Peyer's patch (tissue), 4 donors: Measurements from ENCODE around the gene SLC9A1. TPM values are rescaled to one million over a fixed set of nuclear protein-coding genes. Genes with fewer than 3 reads are reported as not detected.

Experiments
- DNase-seq, 3 donors: peaks; one replicate each; pipeline ENCODE4 v3.0.0-alpha.2; 2017 to 2019
- H3K27ac ChIP-seq, 4 donors: fragments of 200-600 bp; sonication (generic); one replicate each; pipeline ENCODE4 v1.5.1; 2016 to 2019
- H3K27me3 ChIP-seq, 2 donors: fragments of 200-600 bp; sonication (generic); one replicate each; pipeline ENCODE4 v1.5.1; 2019
- H3K36me3 ChIP-seq, 3 donors: fragments of 200-600 bp; sonication (generic); one replicate each; pipeline ENCODE4 v1.5.1; 2016 to 2019
- H3K4me1 ChIP-seq, 4 donors: fragments of 200-600 bp; sonication (generic); one replicate each; pipeline ENCODE4 v1.5.1; 2016 to 2019
- H3K4me3 ChIP-seq, 4 donors: fragments of 200-600 bp; sonication (generic); 1 replicate in 3 of 4; 2 replicates in 1 of 4; pipeline ENCODE4 v1.5.1; 2016 to 2019; ENCODE audit warnings: mild to moderate bottlenecking in 1 of 4
- H3K9me3 ChIP-seq, 4 donors: fragments of 200-600 bp; sonication (generic); one replicate each; pipeline ENCODE4 v1.5.1; 2016 to 2019; ENCODE audit warnings: mild to moderate bottlenecking in 1 of 4
- POLR2A ChIP-seq, 2 donors: fragments of 450-650 bp; IDR thresholded peaks; one replicate each; pipeline ENCODE4 v1.5.1; 2017; ENCODE audit warnings: antibody characterized with exemption in 2 of 2, mild to moderate bottlenecking in 2 of 2, moderate library complexity in 2 of 2
- total RNA-seq, 4 donors: library from RNA; depleted of rRNA; stranded (reverse); fragments of >200 nt; gene quantifications; one replicate each; pipeline ENCODE4 v1.1.0, GENCODE V29; 2016
- TF ChIP-seq, protein P1 (sequence below), 6 experiments: fragments of 450-650 bp in 4 of 6; fragments of 200-600 bp in 2 of 6; sonication (generic) in 1 of 6; IDR thresholded peaks; one replicate each; pipeline ENCODE4 v1.5.1; 2017 to 2019; ENCODE audit warnings: antibody characterized with exemption in 6 of 6, mild to moderate bottlenecking in 3 of 6, moderate library complexity in 1 of 6

Gene SLC9A1
- total RNA-seq, 4 donors from 2014 or later: 5.8 to 68.3 (median 48.2) TPM

DNA sequence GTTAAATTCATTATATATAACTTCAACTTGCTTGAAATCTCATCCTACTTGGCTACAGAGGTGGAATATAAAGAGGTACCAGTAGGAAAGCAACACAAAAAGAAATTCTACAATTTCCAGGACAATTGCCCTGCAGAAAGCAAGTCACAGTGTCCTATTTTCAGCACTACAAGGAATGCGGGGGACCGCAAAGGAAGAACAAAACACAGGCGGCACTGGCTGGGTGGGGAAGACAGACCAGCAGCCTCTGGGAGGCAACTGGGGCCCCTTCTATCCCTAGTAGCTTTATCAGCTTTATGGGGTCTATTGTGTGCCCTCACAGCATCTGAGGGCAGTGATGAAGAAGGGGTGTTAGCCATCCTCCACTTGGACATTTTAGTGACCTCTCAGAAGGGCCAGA lies 30.5 kb downstream of the SLC9A1 start:
- Histone ChIP-seq H3K36me3 (no peaks in the 10 kb centered on the region), H3K27ac (peak overlapping the region in 1 of 4 donors; percentile 79), H3K9me3 (no peaks in the 10 kb centered on the region), H3K4me1 (peaks cover 0 to 21% (median 3%) of the 10 kb centered on the region in 4 donors), H3K27me3 (no peaks in the 10 kb centered on the region), H3K4me3 (no peak overlapping the region)
- TF ChIP-seq, protein P1, sequence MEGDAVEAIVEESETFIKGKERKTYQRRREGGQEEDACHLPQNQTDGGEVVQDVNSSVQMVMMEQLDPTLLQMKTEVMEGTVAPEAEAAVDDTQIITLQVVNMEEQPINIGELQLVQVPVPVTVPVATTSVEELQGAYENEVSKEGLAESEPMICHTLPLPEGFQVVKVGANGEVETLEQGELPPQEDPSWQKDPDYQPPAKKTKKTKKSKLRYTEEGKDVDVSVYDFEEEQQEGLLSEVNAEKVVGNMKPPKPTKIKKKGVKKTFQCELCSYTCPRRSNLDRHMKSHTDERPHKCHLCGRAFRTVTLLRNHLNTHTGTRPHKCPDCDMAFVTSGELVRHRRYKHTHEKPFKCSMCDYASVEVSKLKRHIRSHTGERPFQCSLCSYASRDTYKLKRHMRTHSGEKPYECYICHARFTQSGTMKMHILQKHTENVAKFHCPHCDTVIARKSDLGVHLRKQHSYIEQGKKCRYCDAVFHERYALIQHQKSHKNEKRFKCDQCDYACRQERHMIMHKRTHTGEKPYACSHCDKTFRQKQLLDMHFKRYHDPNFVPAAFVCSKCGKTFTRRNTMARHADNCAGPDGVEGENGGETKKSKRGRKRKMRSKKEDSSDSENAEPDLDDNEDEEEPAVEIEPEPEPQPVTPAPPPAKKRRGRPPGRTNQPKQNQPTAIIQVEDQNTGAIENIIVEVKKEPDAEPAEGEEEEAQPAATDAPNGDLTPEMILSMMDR (IDR thresholded peaks at IDR 0.05): no peak
- no peak for TF ChIP-seq POLR2A (IDR thresholded peaks at IDR 0.05)
- DNase-seq: no peak

DNA sequence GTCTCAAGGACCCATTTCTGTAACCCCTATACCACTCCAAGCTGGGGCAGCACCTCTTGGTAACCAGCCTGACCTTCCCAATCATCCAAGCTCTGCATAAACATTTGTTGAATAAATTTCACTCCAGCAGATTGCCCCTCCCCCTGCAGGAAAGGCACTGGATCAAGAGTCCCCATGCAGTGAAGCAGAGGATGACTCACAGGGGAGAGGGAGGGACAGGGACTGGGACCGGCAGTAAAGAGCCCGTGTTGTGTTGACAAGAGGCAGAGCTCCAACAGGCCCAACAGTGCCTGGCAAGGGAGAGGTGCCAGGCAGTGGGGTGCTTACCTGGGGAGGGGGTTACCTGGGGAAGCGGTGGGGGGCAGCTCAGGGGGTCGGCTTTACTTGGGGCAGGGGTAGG lies 32.3 kb downstream of the SLC9A1 start:
- Histone ChIP-seq H3K9me3 (no peaks in the 10 kb centered on the region), H3K4me3 (no peak overlapping the region), H3K27ac (peak overlapping the region in 3 of 4 donors; percentile 34 to 89 (median 79)), H3K36me3 (no peaks in the 10 kb centered on the region), H3K4me1 (peaks cover 0 to 32% (median 5%) of the 10 kb centered on the region in 4 donors), H3K27me3 (no peaks in the 10 kb centered on the region)
- TF ChIP-seq POLR2A (IDR thresholded peaks at IDR 0.05): peak in 1 of 2 donors; percentile 26
- TF ChIP-seq, protein P1 (IDR thresholded peaks at IDR 0.05): peak in 1 of 6 experiments; percentile 14
- DNase-seq: peak in 2 of 3 donors; percentile 79 to 91

DNA sequence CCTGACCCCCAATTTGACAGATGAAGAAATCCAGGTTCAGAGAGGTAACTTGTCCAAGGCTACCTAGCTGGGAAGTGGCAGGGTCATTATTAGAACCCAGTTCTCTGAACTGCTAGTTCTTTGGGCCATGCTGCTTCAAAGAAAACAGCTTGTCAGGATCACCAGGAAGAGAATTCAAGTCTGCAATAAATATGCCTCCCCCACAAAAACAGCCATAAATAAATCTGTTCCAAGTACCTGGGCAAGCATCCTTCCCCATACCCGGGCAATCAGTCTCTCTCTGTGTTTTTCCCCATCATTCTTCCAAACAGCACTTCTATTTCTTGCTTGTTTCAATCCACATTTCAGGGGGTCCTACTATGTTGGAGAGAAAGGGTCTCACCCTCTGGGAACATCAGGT lies 34.1 kb downstream of the SLC9A1 start:
- no peak for DNase-seq
- Histone ChIP-seq H3K36me3 (no peaks in the 10 kb centered on the region), H3K4me3 (no peak overlapping the region), H3K9me3 (no peaks in the 10 kb centered on the region), H3K27ac (peak overlapping the region in 1 of 4 donors; percentile 82), H3K4me1 (peaks cover 0 to 50% (median 13%) of the 10 kb centered on the region in 4 donors), H3K27me3 (no peaks in the 10 kb centered on the region)
- TF ChIP-seq POLR2A (IDR thresholded peaks at IDR 0.05): no peak
- TF ChIP-seq, protein P1 (IDR thresholded peaks at IDR 0.05): no peak

DNA sequence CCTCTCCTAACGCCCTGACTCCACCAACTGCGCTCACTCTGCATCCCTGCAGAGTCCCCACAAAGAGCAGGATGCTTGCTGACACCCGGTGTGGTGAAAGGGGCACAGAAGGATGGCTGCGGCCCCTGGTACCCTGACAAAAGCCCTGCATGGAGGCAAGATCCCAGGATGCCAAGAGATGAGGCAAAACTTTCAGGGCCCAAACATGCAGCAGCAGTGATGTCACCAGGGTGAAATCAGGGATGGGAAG lies 36.6 kb downstream of the SLC9A1 start:
- Histone ChIP-seq H3K4me1 (peaks cover 0 to 59% (median 16%) of the 10 kb centered on the region in 4 donors), H3K27me3 (no peaks in the 10 kb centered on the region), H3K4me3 (no peak overlapping the region), H3K9me3 (no peaks in the 10 kb centered on the region), H3K36me3 (peaks cover 0 to 7% (median 0%) of the 10 kb centered on the region in 3 donors), H3K27ac (peak overlapping the region; percentile 49 to 82 (median 64))
- TF ChIP-seq, protein P1 (IDR thresholded peaks at IDR 0.05): no peak
- TF ChIP-seq POLR2A (IDR thresholded peaks at IDR 0.05): no peak
- DNase-seq: no peak

DNA sequence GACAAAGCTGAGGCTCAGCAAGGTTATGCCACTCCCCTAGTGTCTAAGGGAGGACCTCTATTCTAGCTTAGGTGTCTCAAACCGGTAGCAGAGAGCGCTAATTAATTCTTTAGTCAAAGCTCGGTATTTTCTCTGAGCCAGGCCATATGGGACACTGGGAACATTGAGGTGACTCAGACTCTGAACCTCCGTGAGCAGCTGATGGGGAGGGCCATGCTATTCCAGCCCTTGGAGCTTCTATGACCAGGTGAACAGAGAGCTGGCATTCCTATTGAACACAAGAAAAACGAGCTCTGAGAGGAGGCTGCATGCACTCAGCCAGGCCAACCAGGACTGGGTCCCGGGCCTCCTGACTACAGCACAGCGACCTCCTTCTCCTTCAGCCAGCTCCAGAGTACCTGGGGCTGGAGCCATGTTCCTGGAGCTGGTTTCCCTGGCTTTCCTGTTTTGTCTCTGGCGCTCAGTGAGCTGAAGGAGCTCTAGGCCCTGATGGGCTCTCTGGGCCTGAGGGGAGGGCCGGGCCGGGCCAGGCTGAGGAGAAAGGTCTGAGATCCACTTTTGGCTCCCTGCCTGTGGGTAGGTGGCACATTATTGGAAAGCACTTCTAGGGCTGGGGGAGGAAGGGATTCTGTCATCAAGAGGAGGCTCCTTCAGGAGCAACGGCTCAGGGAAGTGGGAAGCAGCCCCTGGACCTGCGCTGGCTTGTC lies 37.0 kb downstream of the SLC9A1 start:
- DNase-seq: no peak
- Histone ChIP-seq H3K4me3 (no peak overlapping the region), H3K9me3 (no peaks in the 10 kb centered on the region), H3K36me3 (peaks cover 0 to 9% (median 0%) of the 10 kb centered on the region in 3 donors), H3K27ac (peak overlapping the region; percentile 49 to 82 (median 64)), H3K27me3 (no peaks in the 10 kb centered on the region), H3K4me1 (peaks cover 0 to 54% (median 16%) of the 10 kb centered on the region in 4 donors)
- TF ChIP-seq, protein P1 (IDR thresholded peaks at IDR 0.05): no peak
- no peak for TF ChIP-seq POLR2A (IDR thresholded peaks at IDR 0.05)
